CD1c-positive myeloid dendritic cell (primary cell): ENCODE measurements around the gene HOXC12.

Source experiments
- DNase-seq: peaks from one replicate; pipeline ENCODE4 v3.0.0-alpha.2; 2016; ENCODE audit errors: extremely low spot score

Gene HOXC12, protein sequence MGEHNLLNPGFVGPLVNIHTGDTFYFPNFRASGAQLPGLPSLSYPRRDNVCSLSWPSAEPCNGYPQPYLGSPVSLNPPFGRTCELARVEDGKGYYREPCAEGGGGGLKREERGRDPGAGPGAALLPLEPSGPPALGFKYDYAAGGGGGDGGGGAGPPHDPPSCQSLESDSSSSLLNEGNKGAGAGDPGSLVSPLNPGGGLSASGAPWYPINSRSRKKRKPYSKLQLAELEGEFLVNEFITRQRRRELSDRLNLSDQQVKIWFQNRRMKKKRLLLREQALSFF

DNA sequence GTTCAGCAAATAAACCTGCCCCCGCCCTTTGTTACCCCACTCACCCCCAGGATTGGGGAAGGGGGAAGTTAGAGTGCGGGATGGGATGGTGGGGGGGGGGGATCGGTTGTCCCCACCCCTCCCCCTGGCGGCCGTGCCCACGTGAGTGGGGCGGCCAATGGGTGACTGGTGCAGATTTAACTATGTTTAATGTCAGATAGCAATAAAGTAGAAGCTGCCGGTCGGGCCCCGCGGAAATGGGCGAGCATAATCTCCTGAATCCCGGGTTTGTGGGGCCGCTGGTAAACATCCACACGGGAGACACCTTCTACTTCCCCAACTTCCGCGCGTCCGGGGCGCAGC, at the start of gene HOXC12:
Gene HOXC12, plus strand, starts transcription at position 210 of the 342 bp plus-strand sequence. Its CDS starts 27 bp downstream, at position 237.
- no peak for DNase-seq

GRCh38 chr12:53907103-53907502, 47.6 kb upstream of the HOXC12 start:
- DNase-seq = no peak

DNA sequence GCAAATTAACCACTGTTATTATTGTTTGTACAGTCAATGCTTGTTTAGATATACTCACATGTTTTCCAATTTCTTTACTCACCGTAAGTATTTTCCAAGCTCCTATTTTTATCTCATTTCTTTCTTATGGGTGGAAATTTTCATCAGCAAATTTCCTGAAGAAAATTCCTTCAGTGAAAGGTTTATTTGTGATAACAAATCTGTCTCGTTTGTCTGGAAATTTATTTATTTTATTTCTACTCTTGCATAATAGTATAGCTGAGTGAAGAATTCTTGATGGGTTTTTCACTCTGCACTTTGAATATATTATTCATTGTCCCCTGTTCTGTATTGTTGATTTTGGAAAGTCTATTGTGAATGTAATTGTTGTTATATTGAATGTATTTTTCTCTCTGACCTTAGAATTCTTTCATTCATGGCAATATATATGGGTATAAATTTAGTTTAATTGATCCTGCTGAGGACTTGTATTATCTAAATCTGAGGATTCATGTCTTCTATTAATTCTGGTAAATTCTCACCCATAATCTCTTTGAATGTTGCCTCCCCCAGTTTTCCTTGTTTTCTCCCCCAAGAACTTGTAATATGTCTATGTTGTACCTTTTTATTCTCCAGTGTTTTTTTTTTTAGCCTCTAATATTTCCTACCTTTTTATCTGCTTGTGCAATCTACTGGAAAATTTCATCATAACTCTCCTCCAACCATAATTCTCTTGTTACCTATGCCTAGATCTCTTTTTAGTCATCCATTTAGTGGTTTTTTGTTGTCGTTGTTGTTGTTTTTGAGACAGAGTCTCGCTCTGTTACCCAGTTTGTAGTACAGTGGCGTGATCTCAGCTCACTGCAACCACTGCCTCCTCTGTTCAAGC, 37.7 kb upstream of the HOXC12 start:
- no peak for DNase-seq

GRCh38 chr12:53924521-53925405, 29.9 kb upstream of the HOXC12 start:
- DNase-seq = no peak

GRCh38 chr12:53927220-53928029, 27.3 kb upstream of the HOXC12 start:
- no peak for DNase-seq

DNA sequence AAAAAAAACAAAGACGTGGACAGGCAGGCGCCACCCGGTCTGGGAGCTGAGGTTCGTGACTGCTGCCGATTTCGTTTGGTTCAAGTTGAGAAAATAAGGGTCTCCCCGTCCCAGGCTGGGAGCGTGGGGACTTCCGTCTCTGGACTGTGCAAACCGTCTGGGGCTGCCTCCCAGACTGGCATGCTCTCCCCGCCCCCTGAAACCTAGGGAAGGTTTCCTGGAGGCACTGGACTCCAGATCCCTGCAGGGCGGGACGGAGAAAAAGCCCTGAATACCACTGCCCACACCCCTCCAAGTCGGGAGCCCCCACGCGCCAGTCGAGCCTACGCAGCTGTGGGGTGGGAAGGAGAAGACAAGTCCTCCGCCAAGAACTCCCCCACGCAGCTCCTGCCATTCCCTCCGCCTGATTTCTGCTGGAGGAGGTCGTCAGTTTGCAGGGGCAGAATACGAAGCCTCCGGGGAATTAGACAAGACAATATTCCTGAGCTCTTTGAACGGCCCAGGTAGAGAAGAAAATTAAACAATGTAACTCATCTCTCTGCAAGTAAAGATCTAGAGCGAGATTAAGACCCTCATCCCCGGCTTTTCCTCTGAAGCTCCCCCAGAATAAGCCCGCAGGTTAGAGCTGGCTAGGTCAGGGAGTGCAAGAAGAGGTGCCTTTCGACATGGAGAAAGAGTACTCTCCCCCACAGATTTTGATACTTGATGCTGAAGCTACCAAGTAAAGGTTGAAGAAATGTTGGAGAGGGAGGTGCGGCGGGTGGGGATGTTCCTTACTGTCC, 26.5 kb upstream of the HOXC12 start:
- no peak for DNase-seq

- DNase-seq = no peak
Observed at GRCh38 chr12:53929527-53929926, 25.2 kb upstream of the HOXC12 start.

DNA sequence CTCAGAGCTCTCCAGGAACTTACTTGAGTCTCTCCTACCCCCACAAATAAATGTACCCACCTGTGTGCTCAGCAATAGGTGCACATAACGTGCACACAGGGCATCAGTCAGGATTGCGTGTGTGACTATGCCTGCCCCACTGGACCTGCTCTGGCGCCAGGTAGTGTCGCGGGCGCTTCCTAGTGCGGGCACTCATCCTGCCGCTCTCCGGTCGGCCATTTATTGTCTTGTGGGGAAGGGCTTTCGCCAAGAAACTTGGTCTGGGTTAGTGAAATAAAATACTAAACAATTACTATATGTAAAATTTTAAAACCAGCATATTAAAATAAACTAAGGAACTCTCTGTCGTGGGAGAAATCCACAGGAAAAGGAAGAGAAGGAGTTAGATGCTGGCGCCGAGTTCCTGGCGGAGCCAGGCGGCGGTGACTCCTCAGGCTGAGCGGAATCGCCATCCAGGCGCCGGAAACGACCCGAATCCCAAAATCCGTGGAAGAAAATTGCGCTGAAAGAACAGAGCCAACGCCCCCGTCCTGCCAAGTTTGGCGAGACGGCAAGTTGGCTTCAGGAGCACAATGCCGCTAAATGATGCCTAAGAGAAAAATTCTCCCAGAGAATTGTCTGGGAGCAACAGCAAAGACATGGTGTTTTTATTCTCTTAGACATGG, 24.0 kb upstream of the HOXC12 start:
- DNase-seq = no peak

GRCh38 chr12:53931844-53932581, 22.7 kb upstream of the HOXC12 start:
- no peak for DNase-seq

DNA sequence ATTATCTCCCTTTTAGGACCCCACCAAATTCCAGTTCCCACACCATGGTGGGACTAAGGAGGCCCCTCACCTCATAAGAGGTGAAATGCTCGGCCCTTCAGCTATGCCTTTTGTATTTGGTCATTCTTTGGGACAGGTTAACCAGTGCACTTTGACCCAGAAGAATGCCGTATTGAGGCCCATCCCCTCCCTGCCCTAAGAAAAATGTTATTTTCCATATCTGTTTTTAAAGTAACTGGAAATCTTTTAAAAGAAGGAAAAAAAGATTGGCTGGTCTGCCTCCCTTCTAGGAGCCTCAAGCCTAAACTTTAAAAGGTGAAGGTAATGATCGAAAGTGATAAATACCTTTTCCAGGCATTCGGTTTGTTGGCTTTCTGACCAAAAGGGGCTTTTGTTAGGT, 21.8 kb upstream of the HOXC12 start:
- no peak for DNase-seq

GRCh38 chr12:53935383-53936341, 19.0 kb upstream of the HOXC12 start:
- no peak for DNase-seq

- DNase-seq = no peak
Observed at GRCh38 chr12:53937099-53937498, 17.6 kb upstream of the HOXC12 start.

DNA sequence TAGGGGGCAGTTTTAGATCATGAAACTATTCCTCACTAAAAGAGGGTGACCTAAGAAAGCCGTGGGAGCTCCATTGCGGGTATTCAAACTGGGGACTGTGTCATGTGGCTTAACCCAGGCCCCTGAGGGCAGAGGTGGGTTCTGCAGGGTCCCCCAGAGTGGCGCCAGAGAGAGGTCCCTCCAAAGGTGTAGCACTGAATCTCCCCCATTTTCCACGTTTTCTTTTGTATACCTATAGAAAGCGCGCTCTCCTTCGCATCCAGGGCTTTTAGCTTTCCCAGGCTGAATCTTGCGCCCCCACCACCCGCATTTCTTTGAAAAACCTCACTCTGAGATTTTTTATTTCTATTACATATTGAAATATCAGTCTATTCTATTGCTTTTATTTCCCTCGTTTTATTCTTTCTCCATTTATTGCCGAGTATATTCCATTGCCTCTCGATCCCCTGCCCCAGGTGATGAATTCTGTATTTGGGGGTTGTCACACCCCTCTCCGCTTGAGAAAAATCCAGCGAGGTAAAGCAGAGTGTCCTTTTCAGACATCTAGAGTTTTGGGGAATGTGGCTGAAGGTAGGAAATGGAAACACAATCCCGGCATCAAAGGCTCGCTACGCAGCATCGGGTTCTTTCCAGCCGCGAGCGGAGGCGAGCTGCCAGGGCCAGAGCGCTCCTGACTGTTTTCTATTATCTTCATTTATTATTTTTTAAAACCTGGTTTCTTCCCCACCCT, 16.9 kb upstream of the HOXC12 start:
- DNase-seq = no peak

DNA sequence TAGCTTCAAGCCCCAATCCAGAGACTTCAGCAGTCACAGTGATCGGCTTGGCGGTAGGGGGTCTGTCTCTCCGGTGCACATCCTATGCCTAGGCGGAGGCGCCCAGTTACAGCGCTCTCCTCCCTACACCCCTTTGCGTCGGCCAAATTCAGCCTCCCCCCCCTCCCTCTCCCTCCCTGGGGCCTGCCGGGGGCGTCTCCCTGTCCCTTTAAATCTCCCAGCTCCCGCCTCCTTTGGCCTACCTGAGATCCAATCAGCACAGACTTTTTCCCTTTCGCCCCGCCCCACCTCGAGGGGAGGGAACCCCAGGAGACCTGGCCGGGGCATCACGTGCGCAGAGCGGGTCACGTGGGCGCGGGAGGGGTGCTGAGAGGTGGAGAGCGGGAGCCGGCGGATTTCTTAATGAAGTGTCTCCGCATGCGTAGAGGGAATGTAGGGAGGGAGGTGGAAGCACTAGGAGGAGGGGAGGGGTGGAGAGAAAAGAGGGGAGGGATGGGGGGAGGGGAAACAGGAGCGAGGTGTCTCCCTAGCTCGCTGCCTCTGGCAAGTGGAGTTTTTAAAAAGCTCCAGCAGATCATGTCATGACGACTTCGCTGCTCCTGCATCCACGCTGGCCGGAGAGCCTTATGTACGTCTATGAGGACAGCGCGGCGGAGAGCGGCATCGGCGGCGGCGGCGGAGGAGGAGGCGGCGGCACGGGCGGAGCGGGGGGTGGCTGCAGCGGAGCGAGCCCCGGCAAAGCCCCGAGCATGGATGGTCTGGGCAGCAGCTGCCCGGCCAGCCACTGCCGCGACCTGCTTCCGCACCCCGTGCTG, 16.2 kb upstream of the HOXC12 start, which contains the start of gene HOXC13:
Gene HOXC13, plus strand, starts transcription at position 506 of the 815 bp plus-strand sequence. Its CDS starts 76 bp downstream, at position 582.
- DNase-seq = peak; percentile 8

- DNase-seq = no peak
Observed at GRCh38 chr12:53939141-53940108, 15.3 kb upstream of the HOXC12 start.
